K562 (cell line): ENCODE measurements around the gene MYOM1.

Experiments used
- CXXC5 ChIP-seq: fragments of 250-450 bp; sonication (Bioruptor Pico); IDR thresholded peaks from 2 replicates; pipeline ENCODE4 v1.8.0; 2022; ENCODE audit warnings: inconsistent platforms, mild to moderate bottlenecking, moderate library complexity
- FOXA1 ChIP-seq: fragments of 450-650 bp; IDR thresholded peaks from 2 replicates; pipeline ENCODE4 v1.6.1; 2016; ENCODE audit warnings: mild to moderate bottlenecking, borderline replicate concordance
- PHTF2 ChIP-seq: fragments of 250-450 bp; sonication (Bioruptor Pico); IDR thresholded peaks from 2 replicates; pipeline ENCODE4 v1.5.0; 2021; ENCODE audit warnings: mild to moderate bottlenecking
- RFX7 ChIP-seq: fragments of 250-450 bp; sonication (Bioruptor Pico); IDR thresholded peaks from 2 replicates; pipeline ENCODE4 v1.5.1; 2021; ENCODE audit warnings: mild to moderate bottlenecking
- SMC3 ChIP-seq: conservative IDR thresholded peaks from 2 replicates; pipeline ENCODE4 v1.6.1; 2011; ENCODE audit warnings: low read depth, low read length, improper control_type of control experiment; ENCODE audit not compliant: insufficient read depth
- ZNF785 ChIP-seq: fragments of 250-450 bp; sonication (Bioruptor Pico); IDR thresholded peaks from 2 replicates; pipeline ENCODE4 v1.4.0; 2020; ENCODE audit warnings: mild to moderate bottlenecking
- TF ChIP-seq, protein P1 (sequence below): fragments of 450-650 bp; formaldehyde crosslinking; IDR thresholded peaks from 2 replicates; pipeline ENCODE4 v1.4.0; 2020; ENCODE audit warnings: mild to moderate bottlenecking, moderate library complexity
- TF ChIP-seq, protein P2 (sequence below): fragments of 450-650 bp; conservative IDR thresholded peaks from 2 replicates; pipeline ENCODE4 v1.6.1; 2016; ENCODE audit warnings: missing genetic modification characterization, low read depth, mild to moderate bottlenecking, missing compliant biosample characterization, moderate library complexity

GRCh38 chr18:3157086-3157485 is 62.7 kb downstream of the MYOM1 start:
- TF ChIP-seq CXXC5 (CRISPR knock-in tag) (no peak), PHTF2 (CRISPR knock-in tag) (no peak), SMC3 (no peak), RFX7 (CRISPR knock-in tag) (no peak), FOXA1 (no peak), ZNF785 (no peak)
- TF ChIP-seq, protein P1, sequence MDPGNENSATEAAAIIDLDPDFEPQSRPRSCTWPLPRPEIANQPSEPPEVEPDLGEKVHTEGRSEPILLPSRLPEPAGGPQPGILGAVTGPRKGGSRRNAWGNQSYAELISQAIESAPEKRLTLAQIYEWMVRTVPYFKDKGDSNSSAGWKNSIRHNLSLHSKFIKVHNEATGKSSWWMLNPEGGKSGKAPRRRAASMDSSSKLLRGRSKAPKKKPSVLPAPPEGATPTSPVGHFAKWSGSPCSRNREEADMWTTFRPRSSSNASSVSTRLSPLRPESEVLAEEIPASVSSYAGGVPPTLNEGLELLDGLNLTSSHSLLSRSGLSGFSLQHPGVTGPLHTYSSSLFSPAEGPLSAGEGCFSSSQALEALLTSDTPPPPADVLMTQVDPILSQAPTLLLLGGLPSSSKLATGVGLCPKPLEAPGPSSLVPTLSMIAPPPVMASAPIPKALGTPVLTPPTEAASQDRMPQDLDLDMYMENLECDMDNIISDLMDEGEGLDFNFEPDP (CRISPR knock-in tag) = no peak
- TF ChIP-seq, protein P2, sequence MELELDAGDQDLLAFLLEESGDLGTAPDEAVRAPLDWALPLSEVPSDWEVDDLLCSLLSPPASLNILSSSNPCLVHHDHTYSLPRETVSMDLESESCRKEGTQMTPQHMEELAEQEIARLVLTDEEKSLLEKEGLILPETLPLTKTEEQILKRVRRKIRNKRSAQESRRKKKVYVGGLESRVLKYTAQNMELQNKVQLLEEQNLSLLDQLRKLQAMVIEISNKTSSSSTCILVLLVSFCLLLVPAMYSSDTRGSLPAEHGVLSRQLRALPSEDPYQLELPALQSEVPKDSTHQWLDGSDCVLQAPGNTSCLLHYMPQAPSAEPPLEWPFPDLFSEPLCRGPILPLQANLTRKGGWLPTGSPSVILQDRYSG (tag) = no peak
